ENCODE measurements around the gene FOXL1.
"Not testable (repeated sequence)": the region's sequence is repeated elsewhere in the genome, so short reads cannot be mapped to it uniquely, and the experiment has no call there.

The FOXL1 gene

DNA sequence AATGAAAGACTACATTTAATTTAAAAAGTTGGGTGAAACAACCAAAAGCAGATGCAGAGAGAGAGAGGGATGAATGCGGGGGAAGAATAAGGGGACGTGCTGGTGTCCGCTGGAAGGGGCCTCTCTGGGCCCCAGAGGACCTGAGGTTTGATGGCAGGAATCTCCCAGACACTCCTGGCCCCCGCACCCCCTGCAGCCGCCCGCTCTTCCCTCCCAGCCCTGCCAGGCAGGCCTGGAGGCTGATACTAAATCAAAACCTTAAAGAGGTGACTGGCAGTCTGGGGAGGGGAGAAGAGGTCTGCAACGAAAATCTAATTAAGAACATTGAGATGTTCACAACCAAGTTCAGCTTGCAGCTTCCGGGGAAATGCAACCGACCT, 2.4 kb downstream of the FOXL1 start:
- no peak for DNase-seq (ENCODE audit: low read depth)

DNA sequence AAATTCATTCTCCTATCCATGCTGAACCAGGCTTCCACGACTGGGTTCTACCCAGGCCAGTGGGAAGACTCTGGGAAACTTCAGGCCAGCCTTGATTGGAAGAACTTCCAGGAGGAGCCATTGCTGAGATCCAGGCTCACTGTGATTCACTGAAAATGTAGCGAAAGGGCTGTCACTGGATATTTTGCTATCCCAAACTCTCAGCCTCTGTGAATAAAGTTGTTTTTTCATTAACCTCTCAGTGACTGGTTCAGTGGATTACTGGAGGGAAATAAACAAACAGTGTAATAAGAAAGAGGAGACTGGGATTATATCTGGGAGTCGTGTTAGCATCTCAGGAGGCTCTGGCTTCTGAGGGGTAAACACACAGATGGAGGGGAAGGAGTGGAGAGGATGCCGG, 3.1 kb downstream of the FOXL1 start:
- no peak for DNase-seq (ENCODE audit: low read depth)

DNA sequence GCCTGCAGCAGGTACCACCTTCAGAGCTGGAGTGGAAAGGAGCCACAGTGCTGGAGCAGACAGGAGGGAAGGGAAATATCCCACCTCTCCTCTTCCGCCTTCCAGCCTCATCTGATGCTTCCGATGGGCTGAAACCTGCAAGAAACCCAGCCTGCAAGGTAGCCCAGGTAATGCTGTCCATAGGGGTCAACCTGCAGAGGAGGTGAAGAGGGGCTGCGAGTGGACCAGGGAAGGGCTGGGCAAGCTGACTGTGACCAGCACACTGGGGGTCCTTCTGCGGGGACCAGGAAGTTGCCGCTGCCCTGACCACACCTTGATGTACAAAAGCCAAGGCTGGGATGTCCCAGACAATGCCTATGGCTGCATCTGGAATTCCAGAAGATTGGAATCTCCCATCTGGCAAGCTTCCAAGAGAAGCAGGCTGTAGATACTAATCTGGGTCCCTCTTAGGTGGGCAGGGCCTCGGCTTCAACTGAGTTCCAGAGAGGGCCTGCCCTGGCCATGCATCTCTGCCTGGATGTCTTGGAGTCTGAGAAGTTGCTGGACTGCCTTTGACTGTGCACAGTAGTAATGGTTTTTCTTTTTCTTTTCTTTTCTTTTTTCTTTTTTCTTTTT, 5.8 kb downstream of the FOXL1 start:
- DNase-seq (ENCODE audit: low read depth) = no peak

DNA sequence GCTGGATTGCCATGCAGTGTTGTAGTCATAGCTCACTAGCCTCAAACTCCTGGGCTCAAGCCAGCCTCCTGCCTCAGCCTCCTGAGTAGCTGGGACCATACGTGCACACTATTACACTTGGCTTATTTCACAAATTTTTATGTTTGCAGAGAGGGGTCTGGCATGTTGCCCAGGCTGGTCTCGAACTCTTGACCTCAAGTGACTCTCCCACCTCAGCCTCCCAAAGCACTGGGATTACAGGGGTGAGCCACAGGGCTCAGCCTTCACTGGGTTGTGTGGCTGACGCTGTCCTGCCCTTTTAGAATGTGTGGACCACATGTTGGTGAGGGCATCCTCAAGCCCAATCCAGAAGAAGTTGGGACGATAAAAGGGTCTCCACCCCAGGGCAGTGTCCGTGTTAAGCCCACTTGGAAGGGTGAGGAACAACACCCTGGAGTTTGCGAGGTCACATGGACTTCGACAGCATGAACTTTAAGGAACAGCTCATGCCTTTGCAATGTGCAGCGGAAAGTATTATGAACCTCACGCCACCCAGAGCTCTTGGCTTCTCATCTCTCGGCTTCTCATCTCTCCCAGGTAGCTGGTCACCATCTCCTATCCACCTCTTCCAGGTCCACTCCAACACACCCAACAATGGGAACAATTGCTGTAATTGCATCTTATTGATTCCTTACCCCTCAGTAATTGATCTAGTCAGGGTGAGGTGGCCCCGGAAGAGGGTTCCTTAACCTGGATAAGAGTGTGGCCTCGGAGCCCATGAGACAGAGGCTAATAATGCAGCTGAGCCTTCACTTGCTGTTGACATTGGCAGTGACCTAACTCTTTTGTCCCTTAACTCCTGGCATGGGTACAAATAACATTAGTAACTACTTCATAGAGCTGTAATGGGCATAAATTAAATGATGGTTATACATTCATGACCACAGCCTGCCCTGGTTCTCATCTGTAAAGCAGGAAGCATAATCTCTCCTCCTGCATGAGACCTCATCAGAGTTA, 6.7 kb downstream of the FOXL1 start:
- DNase-seq (ENCODE audit: low read depth) = no peak

DNA sequence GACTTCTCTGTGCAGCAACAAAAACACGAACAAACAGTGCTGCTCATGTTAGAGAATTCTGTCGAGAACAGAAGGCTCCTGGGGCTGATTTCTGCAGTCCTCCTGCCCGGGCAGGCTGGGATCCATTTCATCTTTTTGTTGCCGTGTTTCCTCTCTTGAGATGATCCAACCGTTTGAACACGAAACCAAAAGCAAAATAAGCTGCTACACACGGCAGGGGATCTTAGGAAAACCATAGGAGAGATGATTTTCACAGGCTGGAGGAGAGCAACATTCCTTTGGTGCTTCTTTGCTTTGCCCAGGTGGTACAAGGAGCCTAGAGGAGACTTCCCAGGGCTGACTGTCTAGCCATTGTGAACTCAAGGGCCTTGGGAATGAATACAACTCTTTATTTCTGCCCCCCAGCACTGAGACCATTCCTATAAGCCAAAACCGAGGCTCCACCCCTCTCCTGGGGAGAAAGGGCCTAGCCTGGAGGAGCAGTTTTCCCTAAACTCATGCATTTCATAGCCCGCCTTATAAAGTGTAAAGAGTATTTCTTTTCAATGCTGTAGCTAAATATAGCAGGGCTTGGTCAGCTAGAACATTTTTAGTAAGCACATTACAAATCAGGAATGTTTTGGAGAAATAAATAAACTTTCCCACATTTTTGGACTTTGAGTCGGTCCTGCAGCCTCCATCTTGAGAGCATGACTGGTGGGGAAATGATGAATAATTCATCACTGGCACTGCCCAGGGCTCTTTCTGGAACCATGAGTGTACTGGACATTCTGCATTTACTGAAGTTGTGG, 7.7 kb downstream of the FOXL1 start:
- no peak for DNase-seq (ENCODE audit: low read depth)

DNA sequence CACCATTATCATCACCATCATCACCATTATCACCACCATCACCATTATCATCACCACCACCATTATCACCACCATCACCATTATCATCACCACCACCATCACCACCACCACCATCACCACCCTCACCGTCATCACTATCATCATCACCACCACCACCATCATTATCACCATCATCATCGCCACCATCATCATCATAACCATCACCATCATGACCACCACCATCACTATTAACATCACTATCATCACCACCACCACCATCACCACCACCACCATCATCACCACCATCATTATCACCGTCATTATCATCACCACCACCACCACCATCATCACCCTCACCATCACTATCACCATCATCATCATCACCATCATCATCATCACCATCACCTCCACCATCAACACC, 9.1 kb downstream of the FOXL1 start:
- DNase-seq (ENCODE audit: low read depth) = no peak

DNA sequence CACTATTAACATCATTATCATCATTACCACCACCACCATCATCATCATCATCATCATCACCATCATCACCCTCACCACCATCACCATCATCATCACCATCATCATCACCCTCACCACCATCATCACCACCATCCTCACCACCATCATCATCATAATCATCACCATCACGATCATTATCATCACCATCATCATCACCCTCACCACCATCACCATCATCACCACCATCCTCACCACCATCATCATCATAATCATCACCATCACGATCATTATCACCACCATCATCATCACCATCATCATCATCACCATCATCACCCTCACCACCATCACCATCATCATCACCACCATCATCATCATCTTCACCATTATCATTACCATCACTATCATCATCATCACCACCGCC, 9.6 kb downstream of the FOXL1 start:
- not testable (repeated sequence) for DNase-seq (ENCODE audit: low read depth)

DNA sequence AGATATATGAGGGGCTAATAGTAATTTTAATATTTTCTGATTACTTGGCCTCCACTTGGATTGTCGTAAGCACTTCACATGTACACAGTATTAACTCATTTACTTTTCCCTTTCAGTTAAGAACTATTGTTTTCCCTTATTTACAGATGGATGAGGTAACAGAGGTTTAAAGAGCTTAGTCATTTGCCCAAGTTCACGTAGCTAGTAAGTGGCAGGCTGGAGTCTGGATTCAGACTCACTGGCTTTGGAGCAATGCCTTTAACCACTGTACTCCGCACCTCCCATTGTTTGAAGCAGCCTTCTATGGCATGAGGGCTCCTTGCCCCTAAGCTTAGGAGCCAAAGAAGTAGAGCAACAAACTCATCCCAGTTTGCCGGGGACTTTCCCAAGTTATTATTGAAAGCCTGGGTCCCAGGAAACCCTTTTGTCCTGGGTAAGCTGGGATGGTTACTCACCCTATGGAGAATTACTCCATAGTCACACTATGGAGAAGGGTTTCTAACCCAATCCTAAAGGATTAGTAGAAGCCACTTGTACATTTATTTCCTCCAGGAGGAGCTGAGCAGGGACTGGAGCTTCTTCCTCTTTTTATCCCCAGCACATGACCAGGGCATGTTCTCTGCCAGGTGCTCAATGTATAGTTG, 12.3 kb downstream of the FOXL1 start:
- DNase-seq (ENCODE audit: low read depth) = no peak

DNA sequence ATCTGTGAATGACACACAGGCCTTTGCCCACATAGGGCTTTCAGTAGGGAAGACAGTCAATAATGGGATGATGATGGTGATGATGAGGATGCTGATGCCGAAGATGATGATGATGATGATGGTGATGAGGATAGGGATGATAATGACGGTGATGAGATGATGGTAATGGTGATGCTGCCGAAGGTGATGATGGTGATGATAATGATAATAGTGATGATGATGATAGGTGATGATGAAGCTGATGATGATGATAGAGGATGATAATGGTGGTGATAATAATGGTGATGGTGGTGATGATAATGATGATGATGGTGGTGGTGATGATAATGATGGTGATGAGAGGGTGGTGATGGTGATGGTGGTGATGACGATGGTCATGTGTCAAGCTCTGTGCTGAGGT, 12.9 kb downstream of the FOXL1 start:
- no peak for DNase-seq (ENCODE audit: low read depth)

DNA sequence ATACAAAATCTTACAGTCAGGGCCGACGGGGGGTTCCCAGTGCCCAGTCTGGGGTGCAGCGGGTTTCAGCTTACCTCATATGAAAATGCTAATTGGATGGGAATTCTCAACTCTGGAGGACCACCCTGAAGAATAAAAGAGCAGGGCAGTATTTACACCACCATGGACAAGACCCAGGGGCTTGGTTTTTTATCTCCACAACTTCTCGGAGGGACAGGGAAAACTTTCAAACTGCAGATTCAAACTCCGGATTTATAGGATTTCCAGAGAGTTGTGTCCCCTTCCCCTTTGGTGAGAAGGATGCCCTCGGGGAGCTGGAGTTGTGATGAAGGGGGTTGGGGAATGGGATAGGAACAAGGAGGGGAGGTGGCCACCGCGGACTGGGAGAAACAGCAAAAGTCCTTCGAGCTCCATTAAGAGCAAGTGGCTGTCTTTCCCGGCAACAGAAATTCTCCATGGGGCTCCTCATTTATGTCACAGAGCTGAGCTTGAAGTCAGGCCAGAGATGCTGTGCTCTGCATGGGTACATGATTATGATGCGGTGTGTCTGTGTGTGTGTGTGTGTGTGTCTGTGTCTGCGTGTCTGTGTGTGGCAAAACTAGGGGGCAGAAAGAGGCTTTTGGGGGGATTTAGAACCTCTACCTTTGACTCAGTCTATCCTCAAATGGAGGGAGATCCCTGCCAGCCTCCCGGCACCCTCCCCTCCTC, 15.7 kb downstream of the FOXL1 start:
- no peak for DNase-seq (ENCODE audit: low read depth)

DNA sequence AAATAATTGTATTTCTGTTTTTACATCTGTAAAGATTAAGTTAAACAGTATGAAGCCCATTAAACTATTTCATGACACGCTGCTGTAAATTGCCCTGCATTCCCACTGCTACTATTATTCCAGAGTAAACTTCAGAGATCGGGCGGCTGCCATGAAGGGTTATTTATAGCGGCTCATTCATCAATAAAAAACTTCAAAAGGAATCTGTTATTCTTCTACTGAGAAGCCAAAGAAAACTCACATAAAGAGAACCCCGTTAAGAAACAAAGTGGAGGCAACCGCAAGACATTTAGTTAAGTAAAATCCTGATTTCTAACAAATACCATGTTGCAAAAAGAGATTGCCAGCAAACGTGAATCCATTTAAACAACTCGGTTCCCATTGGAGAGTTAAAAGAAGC, 16.4 kb downstream of the FOXL1 start:
- no peak for DNase-seq (ENCODE audit: low read depth)

DNA sequence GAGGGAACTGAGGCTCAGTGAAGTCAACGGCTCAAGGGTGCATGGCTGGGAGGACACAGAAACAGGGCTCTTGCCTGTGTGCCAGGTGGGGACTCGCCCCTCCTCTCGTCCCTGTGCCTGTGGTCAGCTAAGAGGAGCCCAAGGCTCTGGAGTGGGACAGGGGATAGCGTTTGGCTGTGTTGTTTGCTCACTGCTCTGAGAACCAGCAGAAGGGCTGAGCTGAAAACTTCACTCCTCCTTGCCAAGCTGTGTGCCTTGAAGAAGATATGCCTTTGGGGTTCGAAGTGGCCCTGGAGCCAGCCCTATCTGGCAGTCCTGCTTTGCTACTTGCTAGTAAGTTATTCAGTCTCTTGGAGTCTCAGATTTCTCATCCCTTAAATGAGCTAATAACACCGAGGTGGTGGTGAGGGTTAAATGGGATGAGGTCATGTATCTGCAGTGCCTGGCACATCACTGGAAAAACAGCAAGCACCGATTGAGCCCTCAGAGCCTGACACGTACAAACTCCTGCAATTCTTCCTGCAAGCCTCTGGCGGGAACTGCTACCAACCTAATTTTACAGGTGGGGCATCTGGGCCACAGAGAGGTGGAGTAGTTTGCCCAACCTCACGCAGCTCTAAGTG, 17.7 kb downstream of the FOXL1 start:
- no peak for DNase-seq (ENCODE audit: low read depth)

DNA sequence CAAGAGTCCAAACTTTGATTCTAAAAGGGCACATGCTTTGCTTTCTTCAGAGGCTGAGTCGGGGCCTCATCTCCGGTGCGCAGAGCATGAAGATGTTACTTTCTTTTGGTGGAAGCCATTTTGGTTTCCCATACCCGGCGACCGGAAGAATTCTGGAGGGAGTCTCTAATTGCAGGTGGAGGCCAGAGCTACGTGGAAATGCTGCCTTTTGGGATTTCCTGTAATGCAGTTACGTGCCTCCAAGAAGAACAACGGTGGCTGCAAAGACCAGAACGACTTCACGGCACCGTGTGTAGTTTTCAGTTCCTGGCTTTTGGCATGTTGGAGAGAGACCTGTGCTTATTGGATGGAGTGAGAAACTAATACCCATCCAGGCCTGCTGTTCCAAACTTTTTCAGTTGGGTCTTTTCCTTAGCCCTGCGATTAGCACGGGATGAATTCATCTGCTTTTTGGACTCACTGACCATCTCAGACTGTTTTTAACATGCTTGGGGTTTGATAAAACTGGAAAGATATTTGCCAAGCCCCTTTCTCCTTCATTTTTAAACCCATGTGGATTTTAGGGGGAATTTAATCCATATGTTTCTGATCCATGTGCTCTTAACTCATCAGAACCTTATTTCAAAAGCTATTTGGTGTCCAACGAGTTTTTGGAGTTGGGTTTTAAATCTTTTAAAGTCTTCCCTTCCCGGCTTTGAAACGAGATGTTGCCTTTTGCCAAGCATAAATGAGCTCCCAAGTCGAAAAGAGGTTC, 19.0 kb downstream of the FOXL1 start:
- no peak for DNase-seq (ENCODE audit: low read depth)

DNA sequence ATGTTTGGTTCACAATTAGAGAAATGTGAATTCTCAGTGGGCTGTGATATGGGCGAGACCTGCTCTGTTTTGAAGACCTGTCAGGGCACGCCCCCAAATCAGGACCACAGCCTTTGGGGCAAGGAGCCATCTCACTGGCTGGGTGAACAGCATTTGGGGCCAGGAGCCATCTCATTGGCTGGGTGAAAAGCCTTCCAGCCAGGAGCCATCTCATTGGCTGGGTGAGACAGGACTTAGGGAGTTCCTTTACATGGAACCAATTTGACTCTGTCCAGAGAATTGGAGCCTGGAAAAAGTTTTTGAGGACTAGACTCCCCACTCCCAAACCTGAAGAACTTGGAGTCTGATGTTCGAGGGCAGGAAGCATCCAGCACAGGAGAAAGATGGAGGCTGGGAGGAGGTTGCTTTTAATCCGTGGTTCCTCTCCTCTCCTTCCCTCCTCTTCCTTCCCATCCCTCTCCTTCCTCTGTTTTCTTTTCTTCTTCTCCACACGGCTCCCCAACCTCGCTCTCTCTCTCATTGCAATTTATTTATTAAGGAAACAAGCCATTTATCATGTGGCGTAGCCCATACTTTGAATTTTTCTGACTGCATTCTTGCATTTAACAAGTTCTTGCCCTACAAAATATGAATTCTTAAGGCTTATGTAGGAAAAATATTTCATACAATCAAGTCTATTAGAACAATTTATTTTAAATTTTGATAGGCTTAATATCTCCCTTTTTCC, 19.7 kb downstream of the FOXL1 start:
- DNase-seq (ENCODE audit: low read depth) = no peak

DNA sequence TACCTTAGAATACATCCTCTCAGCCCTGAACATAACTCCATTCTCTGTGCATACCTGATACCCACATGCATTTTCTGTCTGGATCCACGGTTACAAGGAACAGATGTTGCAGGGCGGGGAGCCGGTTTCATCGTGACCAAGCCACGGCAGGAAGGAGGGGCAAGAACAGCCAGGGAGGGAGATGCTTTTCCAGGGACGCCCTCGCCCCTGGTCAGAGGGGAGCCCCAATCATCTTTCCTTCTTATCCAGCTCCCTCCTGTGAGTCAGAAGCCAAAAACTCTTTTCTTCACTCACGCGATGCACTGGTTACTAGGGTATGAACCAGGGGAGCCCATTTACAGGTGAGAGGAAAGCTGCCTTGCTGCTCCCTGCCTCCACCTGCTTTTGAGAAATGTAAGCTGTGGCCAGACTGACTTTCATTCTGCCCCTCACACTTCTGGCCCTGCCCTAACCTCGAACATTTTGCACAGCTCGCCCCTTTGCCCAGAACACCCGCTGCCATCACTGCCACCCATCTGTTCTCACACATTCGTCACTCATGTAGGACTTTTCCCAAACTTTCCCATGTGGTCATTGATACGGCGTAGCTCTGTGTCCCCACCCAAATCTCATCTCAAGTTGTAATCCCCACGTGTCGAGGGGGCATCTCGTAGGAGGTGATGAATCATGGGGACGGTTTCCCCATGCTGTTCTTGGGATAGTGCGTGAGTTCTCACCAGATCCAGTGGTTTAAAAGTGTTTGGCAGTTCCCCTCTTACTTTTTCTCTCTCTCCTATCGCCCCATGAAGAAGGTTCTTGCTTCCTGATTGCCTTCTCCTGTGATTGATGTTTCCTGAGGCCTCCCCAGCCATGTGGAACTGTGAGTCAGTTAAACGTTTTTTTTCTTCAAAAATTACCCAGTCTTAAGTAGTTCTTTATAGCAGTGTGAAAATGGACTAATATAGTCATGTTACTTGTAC, 20.5 kb downstream of the FOXL1 start:
- no peak for DNase-seq (ENCODE audit: low read depth)

DNA sequence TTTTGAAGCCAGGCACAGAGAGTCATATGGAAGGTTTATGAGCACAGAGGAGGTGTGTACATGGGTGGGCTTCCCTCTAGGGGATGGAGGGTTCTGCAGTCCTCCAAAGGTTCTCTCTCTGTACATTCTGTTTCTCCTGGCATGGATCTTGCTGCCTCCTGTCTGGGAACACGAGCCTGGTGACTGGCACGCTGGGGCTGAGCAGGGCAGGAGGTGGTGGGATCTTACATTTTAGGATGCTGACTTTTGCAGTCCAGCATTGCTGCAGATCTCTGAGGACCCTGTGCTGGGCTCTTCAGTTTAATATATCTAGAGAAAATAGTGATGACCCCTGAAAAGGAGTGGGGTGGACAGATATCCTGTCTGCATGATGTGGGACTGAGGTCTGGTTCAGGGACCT, 23.0 kb downstream of the FOXL1 start:
- DNase-seq (ENCODE audit: low read depth) = no peak

DNA sequence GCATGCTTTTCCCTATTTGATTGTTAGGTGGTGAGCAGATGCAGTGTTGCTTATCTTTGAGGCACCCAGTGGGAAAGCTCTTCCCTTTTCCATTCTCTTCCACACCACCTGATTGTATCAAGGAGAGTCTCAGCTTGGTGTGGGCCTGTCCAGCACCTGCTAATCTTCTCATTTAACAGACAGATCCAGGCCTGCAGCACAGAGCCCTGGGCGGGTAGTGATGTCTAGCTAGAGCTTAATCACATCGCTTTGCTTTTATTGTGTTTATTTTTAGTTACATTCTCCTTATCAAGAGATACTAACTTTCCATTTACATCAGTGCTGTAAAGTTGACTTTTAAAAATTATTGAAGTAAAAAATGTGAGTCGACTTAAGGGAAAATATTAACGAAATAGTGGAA, 24.2 kb downstream of the FOXL1 start:
- no peak for DNase-seq (ENCODE audit: low read depth)

DNA sequence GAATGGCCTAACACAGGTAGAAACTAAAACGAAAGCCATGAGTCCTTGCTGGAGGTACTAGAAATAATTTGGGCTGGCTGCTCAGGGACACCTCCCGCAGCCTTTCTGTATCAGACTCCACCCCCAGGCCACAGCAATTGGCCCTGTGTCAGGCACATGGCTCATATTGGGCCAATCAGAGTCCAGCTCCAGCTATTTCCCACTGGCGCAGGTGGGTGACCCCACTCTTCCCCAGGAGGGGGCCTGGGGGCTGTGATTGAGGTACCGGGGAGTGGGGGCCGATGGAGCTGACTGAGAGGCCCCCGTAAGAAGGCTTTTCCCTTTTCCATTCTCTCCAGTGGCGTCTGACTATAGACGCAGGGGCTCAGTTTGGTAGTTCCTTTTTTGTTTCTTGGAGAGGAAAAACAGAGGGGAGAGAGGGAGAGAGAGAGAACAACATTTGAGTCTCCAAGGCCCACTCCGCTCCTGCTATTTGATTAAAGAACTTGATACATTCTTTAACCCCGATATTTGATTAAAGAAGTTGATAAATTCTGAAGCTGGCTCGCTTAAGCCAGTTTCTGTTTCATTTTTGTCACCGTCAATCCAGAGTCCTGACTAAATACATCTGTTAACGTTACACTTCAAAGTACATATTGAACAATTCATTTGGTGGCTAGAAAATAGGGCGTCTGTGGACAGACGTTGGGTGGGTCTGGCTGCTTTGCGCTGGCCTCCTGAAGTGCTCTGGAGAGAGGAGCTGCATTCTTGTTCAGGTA, 26.3 kb downstream of the FOXL1 start:
- DNase-seq (ENCODE audit: low read depth) = peak; percentile 34

Data from T follicular helper cell (primary cell).